Measurements from ENCODE around the gene COLGALT1.
A peak's percentile ranks its signal among the peaks of the same experiment; 100 is the strongest.

COLGALT1 gene

DNA sequence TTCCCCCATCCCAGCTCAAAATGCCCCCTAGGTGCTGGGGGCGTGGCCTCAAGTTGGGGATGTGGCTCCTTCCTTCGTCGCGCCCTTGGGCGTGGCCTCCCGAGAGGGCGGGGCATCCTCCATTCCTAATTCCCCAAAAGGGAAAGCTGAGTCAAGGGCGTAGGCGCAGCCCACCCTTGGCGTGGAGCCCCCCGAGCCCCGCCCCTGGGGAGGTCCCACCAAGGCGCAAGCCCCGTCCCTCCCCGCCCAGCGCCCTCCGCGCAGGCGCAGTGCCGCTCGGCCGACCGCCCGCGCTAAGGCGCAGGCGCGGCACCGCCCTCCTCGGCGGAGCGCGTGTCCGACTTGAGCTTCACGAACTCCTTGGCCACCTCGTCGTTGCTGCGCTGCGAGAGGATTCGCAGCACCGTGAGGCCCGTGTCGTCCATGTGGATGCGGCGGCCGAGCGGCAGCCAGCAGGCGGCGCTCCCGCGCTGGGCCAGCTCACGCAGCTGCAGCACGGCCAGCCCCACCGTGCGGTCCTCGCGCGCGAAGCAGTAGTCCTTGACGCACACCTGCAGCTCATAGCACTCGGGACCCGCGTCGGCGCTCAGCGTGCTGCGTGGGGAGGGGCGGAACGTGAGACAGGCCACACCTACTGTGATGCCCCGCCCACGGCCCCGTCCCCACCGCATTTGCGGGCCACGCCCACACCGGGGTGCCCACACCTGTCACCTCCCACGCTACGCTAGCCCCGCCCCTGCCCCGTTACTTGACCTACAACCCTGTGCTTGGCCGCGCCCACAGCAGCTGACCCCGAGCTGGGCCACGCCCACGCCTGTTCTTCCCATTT is 50.5 kb downstream of the COLGALT1 start:
- ChIA-PET POLR2A (interaction anchor here (0.6 kb wide), 1 partner anchor 187 kb away, joined by 3 read pairs; no protein-coding TSS in a partner anchor), CTCF (interaction anchor here (0.7 to 6.0 kb wide), 23 partner anchors 10 to 253 kb away, joined by 3 to 43 read pairs (median 4); partner anchors contain the start of gene RPL18A)
- TF ChIP-seq CTCF (IDR thresholded peaks at IDR 0.05; ENCODE audit: control extremely low read depth, extremely low read depth, low read depth, missing control alignments) = peak; percentile 42
- peak; percentile 96 for DNase-seq (ENCODE audit: extremely low spot score)

- no peak for DNase-seq (ENCODE audit: extremely low spot score)
- ChIA-PET POLR2A (no interaction called here), CTCF (interaction anchor here (0.8 to 6.0 kb wide), 20 partner anchors 9 to 252 kb away, joined by 3 to 43 read pairs (median 4); partner anchors contain the start of gene RPL18A)
- no peak for TF ChIP-seq CTCF (IDR thresholded peaks at IDR 0.05; ENCODE audit: control extremely low read depth, extremely low read depth, low read depth, missing control alignments)
Measured at GRCh38 chr19:17606590-17607185, 51.2 kb downstream of the COLGALT1 start.

GRCh38 chr19:17607936-17608335 is 52.5 kb downstream of the COLGALT1 start:
- ChIA-PET POLR2A (no interaction called here), CTCF (interaction anchor here (2.4 to 6.0 kb wide), 4 partner anchors 8 to 251 kb away, joined by 8 to 23 read pairs (median 18); partner anchors contain the start of gene RPL18A)
- no peak for TF ChIP-seq CTCF (IDR thresholded peaks at IDR 0.05; ENCODE audit: control extremely low read depth, extremely low read depth, low read depth, missing control alignments)
- no peak for DNase-seq (ENCODE audit: extremely low spot score)

- TF ChIP-seq CTCF (IDR thresholded peaks at IDR 0.05; ENCODE audit: control extremely low read depth, extremely low read depth, low read depth, missing control alignments) = no peak
- CTCF ChIA-PET = interaction anchor here (1.2 to 4.4 kb wide), 3 partner anchors 12 to 53 kb away, joined by 3 to 23 read pairs (median 3); no protein-coding TSS in a partner anchor
- DNase-seq (ENCODE audit: extremely low spot score) = peak; percentile 56
- POLR2A ChIA-PET = no interaction called here
Measured at GRCh38 chr19:17610384-17610783, 54.9 kb downstream of the COLGALT1 start.

- POLR2A ChIA-PET = no interaction called here
- CTCF ChIA-PET = interaction anchor here (1.3 to 4.4 kb wide), 2 partner anchors 10 to 54 kb away, joined by 3 to 23 read pairs; no protein-coding TSS in a partner anchor
- no peak for DNase-seq (ENCODE audit: extremely low spot score)
- no peak for TF ChIP-seq CTCF (IDR thresholded peaks at IDR 0.05; ENCODE audit: control extremely low read depth, extremely low read depth, low read depth, missing control alignments)
Measured at GRCh38 chr19:17611462-17612244, 56.2 kb downstream of the COLGALT1 start.

- POLR2A ChIA-PET = no interaction called here
- TF ChIP-seq CTCF (IDR thresholded peaks at IDR 0.05; ENCODE audit: control extremely low read depth, extremely low read depth, low read depth, missing control alignments) = no peak
- DNase-seq (ENCODE audit: extremely low spot score) = no peak
- CTCF ChIA-PET = interaction anchor here (3.8 kb wide), 1 partner anchor 8 kb away, joined by 19 read pairs; no protein-coding TSS in a partner anchor
Measured at GRCh38 chr19:17614476-17614875, 59.0 kb downstream of the COLGALT1 start.
